Middle frontal gyrus (tissue), 1 donor: ENCODE data around the gene EXTL2.
"Not testable (repeated sequence)": the region's sequence is repeated elsewhere in the genome, so short reads cannot be mapped to it uniquely, and the experiment has no call there.

Source experiments
- DNase-seq: peaks from one replicate; pipeline ENCODE4 v3.0.0-alpha.2; 2015; ENCODE audit warnings: low spot score; ENCODE audit errors: extremely low spot score

The EXTL2 gene

DNA sequence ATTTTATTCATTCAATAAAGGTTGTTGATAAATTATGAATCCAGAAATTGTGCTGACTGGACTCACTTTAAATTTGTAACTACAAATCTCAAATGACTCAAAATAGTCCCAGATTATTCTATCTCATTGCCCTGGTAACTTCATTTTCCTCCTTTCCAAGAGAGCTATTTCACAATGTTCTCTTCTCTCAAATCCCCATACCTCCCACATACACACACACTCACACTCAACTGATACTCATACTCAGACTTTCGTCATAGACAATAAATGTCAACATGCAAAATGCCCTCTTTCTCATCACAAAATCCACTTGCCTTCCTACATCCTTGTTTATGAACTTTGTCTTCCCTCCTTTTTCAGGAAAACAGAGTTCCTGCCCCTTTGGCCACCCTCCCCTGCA, 33.3 kb downstream of the EXTL2 start:
- no peak for DNase-seq

DNA sequence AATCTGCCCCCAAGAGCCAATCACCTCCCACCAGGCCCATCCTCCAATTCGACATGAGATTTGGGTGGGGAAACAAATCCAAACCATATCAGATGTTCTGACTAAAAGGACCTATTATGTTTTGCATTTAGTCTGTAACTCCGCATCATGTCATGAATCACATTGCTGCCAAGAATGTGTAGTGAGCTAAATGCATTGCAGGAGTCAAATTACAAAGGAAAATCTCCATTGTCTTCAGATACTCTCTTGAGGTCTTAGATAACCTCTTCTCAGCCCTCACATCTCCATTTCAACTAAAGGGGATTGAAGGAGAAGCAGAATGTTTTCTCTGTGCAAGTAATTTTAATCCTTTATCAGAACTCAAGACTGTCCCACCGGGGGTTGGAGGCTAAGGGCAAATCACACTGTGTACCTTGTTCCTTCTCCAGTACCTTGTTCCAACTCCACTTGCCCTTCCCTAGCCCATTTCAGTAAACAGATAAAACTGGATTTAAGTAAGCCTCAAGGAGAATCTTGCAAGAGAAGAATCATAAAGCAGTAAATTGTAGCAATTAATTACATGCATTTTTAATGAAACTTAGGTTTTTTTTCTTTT, 34.1 kb downstream of the EXTL2 start:
- no peak for DNase-seq

DNA sequence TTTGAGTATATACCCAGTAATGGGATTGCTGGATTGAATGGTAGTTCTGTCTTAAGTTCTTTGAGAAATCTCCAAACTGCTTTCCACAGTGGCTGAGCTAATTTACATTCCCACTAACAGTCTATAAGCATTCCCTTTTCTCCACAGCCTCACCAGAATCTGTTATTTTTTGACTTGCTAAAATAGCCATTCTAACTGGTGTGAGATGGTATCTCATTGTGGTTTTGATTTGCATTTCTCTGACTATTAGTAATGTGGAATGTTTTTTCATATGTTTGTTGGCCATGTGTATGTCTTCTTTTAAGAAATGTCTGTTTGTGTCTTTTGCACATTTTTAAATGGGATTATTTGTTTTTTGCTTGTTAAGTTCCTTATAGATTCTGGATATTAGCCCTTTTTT, 39.5 kb downstream of the EXTL2 start:
- DNase-seq: not testable (repeated sequence)

GRCh38 chr1:100852976-100853375, 41.7 kb downstream of the EXTL2 start:
- no peak for DNase-seq

DNA sequence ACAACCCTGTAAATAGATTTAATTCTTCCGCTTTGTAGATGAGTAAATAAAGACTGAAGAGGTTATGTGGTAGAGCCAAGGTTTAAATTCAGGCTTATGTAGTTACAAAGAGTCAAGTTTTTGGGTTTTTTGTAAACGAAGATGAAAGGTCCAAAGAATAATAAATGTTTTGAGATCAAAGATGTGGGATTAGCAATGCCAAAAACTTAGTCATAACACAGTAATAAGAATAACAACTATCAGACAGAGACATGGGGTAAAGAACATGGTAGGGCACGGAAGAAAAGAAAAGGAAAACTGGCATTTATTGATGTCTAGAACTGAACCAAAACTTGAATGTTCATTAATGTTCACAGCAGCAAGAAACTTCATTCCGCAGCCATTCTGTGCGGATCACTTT, 42.9 kb downstream of the EXTL2 start:
- DNase-seq: no peak

DNA sequence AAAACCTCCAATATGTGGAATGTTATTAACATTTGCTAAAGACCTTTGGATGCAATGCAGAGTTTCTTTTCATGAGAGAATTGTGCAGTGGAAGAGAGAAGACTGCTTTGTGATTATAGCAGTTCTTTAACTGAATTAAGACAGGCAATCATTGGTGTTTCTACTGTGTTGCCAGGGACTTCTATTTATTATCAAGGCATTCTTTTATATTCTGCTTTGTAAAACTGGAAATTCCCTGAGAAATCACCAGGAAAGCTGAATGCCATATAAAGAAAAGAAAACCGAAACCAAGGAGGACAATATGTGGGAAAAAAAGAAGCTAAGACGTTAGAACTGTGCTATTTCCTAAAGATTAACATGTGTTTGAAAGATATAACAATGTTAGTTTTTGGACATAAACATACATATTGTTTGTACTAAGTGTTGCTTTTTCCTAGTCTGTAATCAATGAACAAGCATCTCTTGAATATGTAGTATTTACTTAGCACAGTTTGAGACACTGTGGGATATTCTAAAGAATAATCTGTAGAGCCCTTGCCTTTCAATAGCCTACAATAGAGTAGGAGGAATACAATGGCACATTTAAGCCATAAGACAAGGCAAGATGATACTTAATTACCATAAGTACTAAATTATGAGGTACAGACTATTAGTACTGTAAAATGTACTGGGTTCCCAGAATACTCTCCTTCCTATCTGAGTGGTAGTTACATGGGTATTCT, 47.1 kb downstream of the EXTL2 start:
- no peak for DNase-seq

- DNase-seq: not testable (repeated sequence)
Measured at GRCh38 chr1:100843160-100843559, 51.5 kb downstream of the EXTL2 start.

GRCh38 chr1:100835866-100836842, 58.5 kb downstream of the EXTL2 start:
- no peak for DNase-seq

DNA sequence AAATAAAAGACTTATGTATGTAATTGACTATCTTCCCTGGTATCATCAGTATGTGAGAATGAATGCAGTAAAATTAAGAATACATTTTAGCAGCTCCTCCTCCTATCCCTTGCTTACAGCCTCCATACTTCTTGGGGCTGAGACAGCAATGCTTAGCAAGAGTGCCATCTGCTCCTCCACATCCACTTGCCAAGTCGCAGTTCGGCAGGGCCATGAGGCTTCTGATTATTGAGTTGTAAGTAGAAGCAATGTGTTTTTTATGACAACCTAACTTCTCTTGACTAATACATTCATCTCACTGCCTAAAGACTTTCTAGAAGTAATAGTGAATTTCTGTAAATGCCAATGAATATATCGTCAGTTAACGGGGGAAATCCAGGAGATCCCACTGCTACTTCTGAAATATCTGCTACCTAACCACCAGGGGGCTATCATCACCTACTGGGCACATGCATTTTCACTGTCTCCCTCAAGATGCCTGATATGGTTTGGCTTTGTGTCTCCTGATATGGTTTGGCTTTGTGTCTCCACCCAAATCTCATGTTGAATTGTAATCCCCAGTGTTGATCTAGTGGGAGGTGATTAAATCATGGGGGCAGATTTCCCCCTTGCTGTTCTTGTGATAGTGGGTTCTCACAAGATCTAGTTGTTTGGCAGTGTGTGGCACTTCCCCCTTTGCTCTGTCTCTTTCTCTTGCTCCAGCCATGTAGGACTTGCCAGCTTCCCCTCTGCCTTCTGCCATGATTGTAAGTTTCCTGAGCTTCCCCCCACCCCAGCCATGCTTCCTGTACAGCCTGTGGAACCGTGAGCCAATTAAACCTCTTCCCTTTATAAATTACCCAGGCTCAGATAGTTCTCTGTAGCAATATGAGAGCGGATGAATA, 59.6 kb downstream of the EXTL2 start:
- DNase-seq: no peak

DNA sequence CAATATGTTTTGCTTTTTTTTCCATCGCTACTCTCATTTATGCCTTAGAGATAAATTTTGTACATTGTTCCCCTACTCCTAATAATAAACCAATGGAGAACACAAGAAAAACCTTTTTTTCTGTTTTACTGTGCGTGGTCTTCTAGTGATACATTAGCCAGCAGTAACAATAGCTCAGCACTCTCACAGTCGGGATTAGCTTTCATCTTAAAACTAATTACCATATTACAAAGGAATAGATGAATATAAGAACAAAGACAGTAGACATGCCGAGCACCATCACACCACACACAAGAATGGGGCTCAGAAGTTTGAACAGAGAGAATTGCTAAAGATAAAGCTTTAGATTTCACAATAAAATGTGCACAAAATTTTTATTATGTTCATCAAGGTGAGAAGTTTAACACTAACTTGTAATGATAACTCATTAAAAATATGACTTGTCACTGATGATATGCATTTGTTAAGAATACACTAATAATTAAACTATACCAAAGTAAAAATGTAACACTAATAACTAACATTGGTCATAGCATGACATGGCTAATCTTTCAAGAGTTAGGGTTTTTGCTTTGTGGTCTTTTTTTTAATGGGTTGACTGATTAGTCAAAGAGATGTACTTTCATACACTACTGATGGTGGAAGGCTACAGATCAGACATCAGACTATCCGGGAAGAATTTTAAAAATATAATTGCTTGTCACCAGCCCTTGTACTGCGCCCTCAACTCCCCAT, 61.8 kb downstream of the EXTL2 start:
- DNase-seq: no peak

DNA sequence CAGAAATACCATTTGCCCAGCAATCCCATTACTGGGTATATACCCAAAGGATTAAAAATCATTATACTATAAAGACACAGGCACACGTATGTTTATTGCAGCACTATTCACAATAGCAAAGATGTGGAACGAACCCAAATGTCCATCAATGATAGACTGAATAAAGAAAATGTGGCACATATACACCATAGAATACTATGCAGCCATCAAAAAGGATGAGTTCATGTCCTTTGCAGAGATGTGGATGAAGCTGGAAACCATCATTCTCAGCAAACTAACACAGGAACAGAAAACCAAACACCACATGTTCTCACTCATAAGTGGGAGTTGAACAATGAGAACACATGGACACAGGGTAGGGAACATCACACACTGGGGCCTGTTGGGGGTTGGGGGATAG, 69.0 kb downstream of the EXTL2 start:
- DNase-seq: not testable (repeated sequence)
